Left forelimb (tissue), 1 donor: Measurements from ENCODE around the gene R3HCC1L.

Source experiments
- DNase-seq: peaks from one replicate; pipeline ENCODE4 v3.0.0-alpha.2; 2018; ENCODE audit warnings: low spot score

The R3HCC1L gene

GRCh38 chr10:98134431-98135221, at the start of gene R3HCC1L:
TSS of gene R3HCC1L (plus strand) at chr10:98134657. CDS start at chr10:98208115, 73,458 bp downstream.
- DNase-seq, result peak; percentile 94

- no peak for DNase-seq
Measured at GRCh38 chr10:98085238-98085637, 49.2 kb upstream of the R3HCC1L start.

DNA sequence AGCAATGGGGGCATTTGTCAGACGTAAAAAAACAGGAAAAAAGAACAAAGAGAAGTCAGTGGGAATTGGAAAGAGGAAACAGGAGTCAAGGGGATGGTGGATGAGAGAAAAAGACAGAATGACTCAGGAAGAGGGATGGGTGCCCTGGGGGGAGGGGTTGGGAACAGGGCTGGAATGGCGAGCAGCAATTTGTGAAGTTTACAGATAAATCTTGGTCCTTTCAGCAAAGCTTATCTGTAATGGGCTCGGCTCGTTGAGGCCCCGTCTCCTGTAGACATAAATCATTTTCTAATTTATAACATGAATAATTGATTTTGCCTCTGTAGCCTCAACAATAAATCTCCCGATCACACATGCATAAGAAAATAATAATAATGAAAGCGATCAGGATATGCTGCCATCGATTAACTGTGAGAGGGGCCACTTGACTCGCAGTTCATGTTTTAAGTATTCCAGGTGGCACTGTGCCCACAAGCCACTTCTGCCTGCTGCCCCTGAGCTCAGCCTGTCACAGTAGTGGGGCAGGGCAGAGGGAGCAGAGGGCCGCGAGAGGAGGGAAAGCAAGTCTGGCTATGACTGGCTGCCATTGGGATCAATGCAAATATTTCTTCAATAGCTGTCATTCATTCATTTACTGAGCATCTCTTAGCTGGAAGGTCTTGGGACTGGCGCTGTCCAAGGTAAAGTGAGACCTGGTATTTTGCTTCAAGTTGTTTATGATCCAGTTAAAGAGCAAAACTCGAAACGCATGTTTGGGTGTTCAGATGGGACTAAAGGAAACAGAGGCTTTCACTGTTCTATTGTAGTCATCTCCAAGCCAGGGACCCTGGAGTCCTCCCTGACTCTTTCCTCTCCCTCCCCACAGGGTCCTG, 47.4 kb upstream of the R3HCC1L start:
- DNase-seq, result no peak

DNA sequence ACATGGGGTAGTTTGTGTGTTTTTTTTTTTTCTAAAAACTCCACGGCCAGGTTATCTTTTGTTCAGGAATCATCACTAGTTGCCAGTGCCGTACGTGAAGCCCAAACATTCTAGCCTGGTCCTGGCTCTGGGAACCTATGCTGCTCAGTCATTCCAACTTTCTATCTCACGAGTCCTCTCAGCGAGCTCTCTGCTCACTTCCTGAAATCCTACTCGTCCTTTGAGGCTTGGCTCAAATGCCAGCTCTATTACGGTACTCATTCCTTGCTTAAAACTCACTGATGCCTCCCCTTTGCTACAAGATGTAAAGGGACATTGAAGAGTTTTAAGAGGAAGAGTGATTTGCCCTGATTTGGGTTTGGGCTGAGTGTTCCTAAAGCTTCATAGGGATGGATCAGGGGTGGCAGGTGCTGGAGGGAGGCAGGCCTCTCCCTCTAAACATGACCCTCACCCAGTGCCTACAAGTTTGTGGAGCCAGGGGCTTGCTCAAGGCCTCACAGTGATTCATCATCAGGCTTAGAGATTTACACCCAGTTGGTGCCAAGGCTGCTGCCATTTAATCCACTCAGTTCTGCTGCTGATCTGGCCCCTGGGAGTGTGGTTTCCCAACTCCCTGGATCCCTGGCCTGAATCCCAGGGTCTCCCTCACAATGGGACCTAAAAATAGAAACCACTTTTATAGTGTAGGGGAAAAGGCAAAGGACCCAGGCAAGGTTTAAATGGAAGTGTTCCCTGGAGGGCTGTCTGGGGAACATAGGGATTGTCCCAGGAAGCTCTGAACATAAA, 46.1 kb upstream of the R3HCC1L start:
- DNase-seq, result no peak

DNA sequence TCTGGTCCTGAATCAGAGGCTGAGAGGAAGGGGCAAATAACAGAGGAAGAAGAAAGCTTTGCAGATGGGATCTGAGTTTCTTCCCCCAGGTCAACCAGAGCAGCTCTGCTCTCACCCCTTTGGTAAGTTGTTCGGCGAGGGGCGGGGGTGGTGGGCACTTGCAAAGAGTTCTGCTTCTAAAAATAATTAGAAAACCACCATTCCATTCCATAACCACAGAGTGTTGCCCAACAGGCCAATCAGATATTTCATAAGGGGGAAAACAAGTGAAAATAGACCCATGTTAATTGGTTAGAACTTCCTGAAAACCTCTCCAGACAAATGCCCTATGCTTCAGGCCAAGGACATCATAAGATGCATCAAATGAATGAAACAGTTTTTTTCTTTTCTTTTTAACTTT, 43.6 kb upstream of the R3HCC1L start:
- no peak for DNase-seq

GRCh38 chr10:98096316-98096715, 38.1 kb upstream of the R3HCC1L start:
- no peak for DNase-seq

DNA sequence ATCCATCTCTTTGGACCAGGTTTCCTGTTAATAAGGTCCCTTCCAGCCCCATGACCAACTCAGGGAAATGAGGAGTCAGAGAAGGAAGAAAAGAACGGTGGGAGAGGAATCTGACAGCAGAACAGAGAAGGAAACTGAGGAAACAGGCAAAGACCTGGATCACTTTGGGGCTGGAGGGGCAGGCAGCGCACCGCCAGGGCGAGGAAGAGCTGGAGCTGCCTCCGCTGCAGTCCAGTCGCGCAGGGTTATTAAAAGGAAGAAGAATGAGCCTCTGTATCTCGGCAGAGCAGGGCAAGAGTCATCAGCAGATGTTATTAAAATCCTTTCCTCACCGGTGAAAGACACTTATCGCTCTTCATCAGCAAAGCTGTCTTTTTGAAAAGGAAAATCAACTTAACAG, 37.7 kb upstream of the R3HCC1L start:
- no peak for DNase-seq

- DNase-seq, result no peak
Measured at GRCh38 chr10:98097175-98097574, 37.3 kb upstream of the R3HCC1L start.

DNA sequence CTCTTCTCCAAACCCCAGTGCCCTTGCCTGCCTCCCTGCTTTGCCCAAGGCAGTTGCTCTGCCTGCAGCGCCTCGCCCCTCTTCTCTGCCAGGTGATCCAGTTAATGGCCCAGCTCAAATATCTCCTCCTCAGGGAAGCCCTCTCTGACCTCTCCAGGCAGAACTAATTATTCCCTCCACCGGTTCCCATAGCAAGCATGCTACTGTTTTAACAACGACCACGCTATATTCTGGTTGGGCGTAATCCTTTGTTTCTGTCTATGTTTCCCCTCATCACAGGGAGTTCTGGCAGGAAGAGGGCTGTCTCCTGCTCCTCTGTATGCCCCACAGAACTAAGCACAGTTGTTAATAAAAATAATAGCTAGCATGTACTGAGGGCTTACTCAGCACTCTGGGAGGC, 36.8 kb upstream of the R3HCC1L start:
- DNase-seq, result no peak

DNA sequence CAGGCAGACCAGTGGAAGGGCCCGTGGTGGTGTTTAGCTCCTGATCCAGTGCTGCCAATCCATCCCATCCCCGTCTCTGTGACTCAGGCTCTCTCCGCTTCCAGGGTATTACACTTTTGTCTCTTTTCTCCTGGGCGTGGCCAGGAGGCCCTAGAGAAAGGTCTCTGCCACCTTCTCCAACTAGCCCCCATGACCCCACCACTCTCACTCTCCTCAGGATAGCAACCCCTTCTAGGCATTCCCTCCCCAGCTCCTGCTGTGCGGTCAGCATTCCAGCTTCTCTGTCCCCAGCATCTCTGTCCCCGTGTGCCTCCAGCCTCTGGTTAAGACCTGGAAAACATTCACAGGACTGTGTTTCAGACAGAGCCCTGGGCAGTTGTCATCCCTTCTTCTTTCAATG, 36.2 kb upstream of the R3HCC1L start:
- DNase-seq, result no peak

- DNase-seq, result no peak
Measured at GRCh38 chr10:98100476-98100875, 34.0 kb upstream of the R3HCC1L start.

DNA sequence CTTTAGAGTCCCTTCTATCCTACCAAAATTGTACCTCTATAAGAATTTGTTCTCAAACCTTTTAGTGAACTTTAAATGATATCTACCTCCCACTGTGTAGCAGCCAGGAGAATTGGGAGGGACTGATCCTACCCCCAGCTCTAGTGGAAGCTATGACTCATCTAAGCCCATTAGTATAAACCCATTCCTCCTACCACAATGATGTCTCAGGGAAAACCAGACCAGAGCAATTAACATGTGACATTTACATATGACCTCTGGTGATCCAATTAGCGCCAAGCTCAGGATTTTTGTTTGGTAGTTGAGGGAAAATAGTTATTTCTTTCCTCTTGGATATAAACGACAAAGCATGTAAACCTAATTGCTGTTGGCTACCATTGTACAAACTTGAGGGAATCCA, 33.1 kb upstream of the R3HCC1L start:
- no peak for DNase-seq

GRCh38 chr10:98104125-98104524, 30.3 kb upstream of the R3HCC1L start:
- no peak for DNase-seq

GRCh38 chr10:98106531-98106930, 27.9 kb upstream of the R3HCC1L start:
- DNase-seq, result no peak

- no peak for DNase-seq
Measured at GRCh38 chr10:98107644-98108430, 26.6 kb upstream of the R3HCC1L start.

DNA sequence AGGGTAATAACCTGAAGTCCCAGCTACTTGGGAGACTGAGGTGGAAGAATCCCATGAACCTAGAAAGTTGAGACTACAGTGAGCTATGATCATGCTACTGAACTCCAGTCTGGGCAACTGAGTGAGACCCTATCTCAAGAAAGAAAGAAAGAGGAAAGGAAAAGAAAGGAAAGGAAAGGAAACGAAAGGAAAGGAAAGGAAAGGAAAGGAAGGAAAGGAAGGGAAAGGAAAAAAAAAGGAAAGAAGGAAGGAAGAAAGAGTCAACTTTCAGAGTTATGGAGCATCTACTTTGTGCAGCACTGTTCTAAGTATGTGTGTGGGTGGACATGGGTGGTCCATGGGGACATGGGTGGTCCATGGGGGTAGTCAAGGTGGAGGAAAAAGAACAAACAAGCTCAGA, 24.1 kb upstream of the R3HCC1L start:
- DNase-seq, result no peak

DNA sequence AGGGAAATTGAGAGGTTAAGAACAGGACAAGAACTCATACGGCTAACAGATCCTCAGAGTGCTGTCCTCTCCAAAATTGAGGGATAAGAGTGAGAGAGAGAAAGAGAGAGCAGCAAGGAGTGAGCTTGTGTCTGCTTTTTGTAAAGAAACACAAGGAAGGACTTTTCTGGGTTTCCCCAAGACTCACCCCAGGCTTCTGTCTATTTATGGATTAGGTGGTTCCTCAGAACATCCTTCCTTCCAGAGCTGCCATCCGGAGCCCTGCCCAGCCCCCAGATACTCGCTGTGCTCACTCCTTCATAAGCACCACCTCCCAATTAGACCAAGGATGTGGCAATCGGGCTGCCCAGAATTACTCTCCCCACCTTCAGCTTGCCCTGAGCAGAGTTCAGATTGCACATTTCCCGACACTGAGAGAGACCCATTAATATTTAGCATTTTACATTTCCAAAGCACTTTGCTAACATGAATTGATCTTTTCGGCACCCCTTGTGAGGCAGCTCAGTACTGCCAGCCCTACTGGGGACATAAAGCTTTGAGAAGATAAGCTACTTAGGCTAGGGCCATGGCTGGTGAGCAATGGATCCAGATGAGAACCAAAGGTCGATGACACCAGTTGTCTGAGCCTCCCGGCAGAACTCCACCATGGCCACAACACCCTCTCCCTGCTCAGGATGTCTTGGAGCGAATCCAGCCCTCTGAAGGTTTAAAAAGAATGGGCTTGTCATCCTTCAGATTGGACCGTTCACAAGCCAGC, 19.2 kb upstream of the R3HCC1L start:
- no peak for DNase-seq

- no peak for DNase-seq
Measured at GRCh38 chr10:98119891-98120290, 14.6 kb upstream of the R3HCC1L start.

- no peak for DNase-seq
Measured at GRCh38 chr10:98125940-98126631, 8.4 kb upstream of the R3HCC1L start.

DNA sequence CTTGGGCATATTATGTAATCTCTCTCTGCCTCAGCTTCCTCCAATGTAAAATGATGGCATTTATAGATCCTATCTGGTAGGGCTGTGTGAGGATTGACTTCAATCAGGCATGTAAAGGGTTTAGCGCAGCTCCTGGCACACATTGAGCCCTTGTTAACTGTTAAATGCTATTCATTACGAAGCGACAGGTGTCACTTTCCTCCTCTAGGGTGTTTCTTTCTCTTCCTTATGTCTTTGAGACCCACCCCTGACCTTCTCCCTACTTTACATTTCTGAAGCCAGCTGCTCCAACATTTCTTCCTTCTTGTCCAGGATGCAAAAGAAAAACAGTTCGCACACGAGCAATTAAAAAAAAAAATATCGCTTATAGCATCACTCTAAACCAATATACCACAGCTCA, 5.7 kb upstream of the R3HCC1L start:
- DNase-seq, result no peak
